B cell (primary cell): Measurements from ENCODE around the gene KLK15. TPM values are rescaled to one million over a fixed set of nuclear protein-coding genes. Genes with fewer than 3 reads are reported as not detected.

Experiments
- ATAC-seq: fragments of 200-7000 bp; cut with Tn5 transposase; one replicate; pipeline ENCODE4 v1.10.0; 2021; ENCODE audit warnings: low read depth, mild to moderate bottlenecking, moderate number of reproducible peaks, moderate library complexity
- CTCF ChIA-PET: fragments of 350-600 bp; sonication (Branson Sonifier 250); formaldehyde crosslinking; loops from one replicate; lab custom pipeline; 2021; ENCODE audit warnings: antibody characterized with exemption, inconsistent platforms; lab: Charles Lee
- POLR2A ChIA-PET: fragments of 350-600 bp; sonication (Branson Sonifier 250); formaldehyde crosslinking; loops from one replicate; lab custom pipeline; 2021; ENCODE audit warnings: antibody characterized with exemption; lab: Charles Lee
- DNase-seq: peaks from one replicate; pipeline ENCODE4 v3.0.0; 2013
- H2AFZ ChIP-seq: 2 replicates; pipeline ENCODE4 v1.6.1; 2012; ENCODE audit warnings: mild to moderate bottlenecking, low read depth, low read length; ENCODE audit not compliant: insufficient read depth, poor library complexity, severe bottlenecking
- H3K27ac ChIP-seq, 2 donors: 1 replicate in 1 of 2; 2 replicates in 1 of 2; pipeline ENCODE4 v1.5.1; 2012 to 2013; ENCODE audit warnings: low read length in 2 of 2, mild to moderate bottlenecking in 2 of 2, moderate library complexity in 1 of 2
- H3K27me3 ChIP-seq, 4 experiments: fragments of 200-600 bp in 1 of 4; sonication (generic) in 1 of 4; replicated peaks in 1 of 4; 1 replicate in 2 of 4; 2 replicates in 2 of 4; pipeline versions ENCODE4 v1.6.1 to v1.7.0; 2013 to 2016; ENCODE audit warnings: low read length in 3 of 4, mild to moderate bottlenecking in 2 of 4, mixed read lengths in 1 of 4, moderate library complexity in 1 of 4; ENCODE audit not compliant: insufficient read depth in 4 of 4, control insufficient read depth in 3 of 4; ENCODE audit errors: control extremely low read depth in 1 of 4
- H3K36me3 ChIP-seq, 2 experiments: replicated peaks in 1 of 2; 1 replicate in 1 of 2; 2 replicates in 1 of 2; pipeline versions ENCODE4 v1.6.1 to v1.7.1; 2013; ENCODE audit warnings: low read length in 1 of 2; ENCODE audit not compliant: insufficient read depth in 2 of 2, control insufficient read depth in 1 of 2; ENCODE audit errors: control extremely low read depth in 1 of 2, extremely low read depth in 1 of 2
- H3K4me1 ChIP-seq, 2 donors: fragments of 200-600 bp in 1 of 2; sonication (generic) in 1 of 2; 1 replicate in 1 of 2; 2 replicates in 1 of 2; pipeline versions ENCODE4 v1.5.1 to v1.6.1; 2013 to 2017; ENCODE audit warnings: low read length in 2 of 2; ENCODE audit not compliant: control insufficient read depth in 2 of 2, insufficient read depth in 2 of 2
- H3K4me2 ChIP-seq: replicated peaks from 2 replicates; pipeline ENCODE3; 2012; ENCODE audit warnings: mild to moderate bottlenecking, low read depth, low read length; ENCODE audit not compliant: poor library complexity, severe bottlenecking
- H3K4me3 ChIP-seq, 5 experiments: fragments of 200-600 bp in 1 of 5; sonication (generic) in 1 of 5; 1 replicate in 3 of 5; 2 replicates in 2 of 5; pipeline versions ENCODE4 v1.5.1 to v1.7.0; 2011 to 2016; ENCODE audit warnings: low read length in 4 of 5, mild to moderate bottlenecking in 4 of 5, low read depth in 2 of 5, control low read depth in 1 of 5, moderate library complexity in 1 of 5; ENCODE audit not compliant: insufficient read depth in 1 of 5; ENCODE audit errors: control extremely low read depth in 1 of 5, extremely low read depth in 1 of 5
- H3K79me2 ChIP-seq: fragments of 200-600 bp; sonication (generic); one replicate; pipeline ENCODE4 v1.6.0; 2016; ENCODE audit warnings: low read length; ENCODE audit not compliant: control insufficient read depth, insufficient read depth
- H3K9ac ChIP-seq: fragments of 200-600 bp; sonication (generic); 2 replicates; pipeline ENCODE4 v1.6.1; 2017; ENCODE audit warnings: mild to moderate bottlenecking, low read length, moderate library complexity
- H3K9me3 ChIP-seq, 3 donors: one replicate each; pipeline versions ENCODE4 v1.6.1 to v1.7.1; 2013; ENCODE audit warnings: low read length in 2 of 3; ENCODE audit not compliant: control insufficient read depth in 2 of 3, insufficient read depth in 1 of 3; ENCODE audit errors: control extremely low read depth in 1 of 3
- H4K20me1 ChIP-seq: 2 replicates; pipeline ENCODE4 v1.6.0; 2012; ENCODE audit warnings: mild to moderate bottlenecking, low read length; ENCODE audit not compliant: insufficient read depth, control insufficient read depth, poor library complexity, severe bottlenecking
- H3K27ac Mint-ChIP-seq: one replicate; pipeline ENCODE4 v1.8.0; 2021; ENCODE audit warnings: mixed read lengths
- H3K27me3 Mint-ChIP-seq: one replicate; pipeline ENCODE4 v1.8.0; 2021; ENCODE audit warnings: mixed read lengths
- H3K4me1 Mint-ChIP-seq: one replicate; pipeline ENCODE4 v1.8.0; 2021; ENCODE audit warnings: mixed read lengths
- H3K4me3 Mint-ChIP-seq: one replicate; pipeline ENCODE4 v1.8.0; 2021; ENCODE audit warnings: mixed read lengths
- H3K9me3 Mint-ChIP-seq: one replicate; pipeline ENCODE4 v1.8.0; 2022; ENCODE audit warnings: mixed read lengths; ENCODE audit not compliant: insufficient read depth
- CTCF ChIP-seq: fragments of 200-600 bp; IDR thresholded peaks from one replicate; pipeline ENCODE4 v1.8.0; 2022; ENCODE audit warnings: antibody characterized with exemption, mild to moderate bottlenecking
- EZH2 ChIP-seq: IDR thresholded peaks from 2 replicates; pipeline ENCODE4 v1.6.1; 2012; ENCODE audit warnings: borderline replicate concordance, low read depth, mild to moderate bottlenecking, moderate library complexity, low read length; ENCODE audit not compliant: insufficient read depth, poor library complexity, severe bottlenecking
- WGBS: methylation state at CpG from one replicate; pipeline ENCODE4 v1.1.5; 2013; ENCODE audit warnings: missing lambda C conversion rate; ENCODE audit not compliant: insufficient coverage; 5-methylcytosine and 5-hydroxymethylcytosine counted together
- intact Hi-C: fragments of 100-400 bp; cut with micrococcal nuclease; formaldehyde crosslinking; loops from one replicate; pipeline ENCODE4 v1.10.0; 2022
- polyA plus RNA-seq: library from polyadenylated mRNA; depleted of rRNA; stranded (reverse); fragments of >200 nt; gene quantifications from 2 replicates; pipeline ENCODE4 v1.2.3, GENCODE V29; 2012
- total RNA-seq, 2 donors: library from RNA; stranded (reverse); fragments of 120-200 nt in 1 of 2; gene quantifications; 1 replicate in 1 of 2; 2 replicates in 1 of 2; pipeline versions ENCODE4 v1.2.3 to v1.2.4, GENCODE V29; 2013 to 2022

Gene KLK15
- total and polyA plus RNA-seq, 2 donors (not counting 1 experiment from before 2014, with no cell fraction given), result 0.07 TPM; not detected in 1

GRCh38 chr19:50875795-50876422 is 42.5 kb upstream of the KLK15 start:
- peak; percentile 37 for DNase-seq
- Histone ChIP-seq H3K36me3 (no peaks in the 10 kb centered on the region), H3K4me3 (no peak overlapping the region), H4K20me1 (no peaks in the 10 kb centered on the region), H3K27ac (peak overlapping the region; percentile 34 to 64), H3K9ac (peak overlapping the region; percentile 36), H3K4me1 (peaks cover 10 to 25% of the 10 kb centered on the region in 2 donors), H3K79me2 (no peaks in the 10 kb centered on the region), H2AFZ (peak overlapping the region; percentile 82), H3K9me3 (no peaks in the 10 kb centered on the region), H3K27me3 (peaks cover 0 to 10% (median 3%) of the 10 kb centered on the region in 4 experiments), H3K4me2 (peak overlapping the region; percentile 61)
- WGBS, result 34% methylated on average over 6 of the region's 9 CpGs
- CTCF ChIA-PET, result interaction anchor here (1.2 kb wide), 1 partner anchor 46 kb away, joined by 3 read pairs; no protein-coding TSS in a partner anchor
- POLR2A ChIA-PET, result interaction anchor here (0.6 kb wide), 1 partner anchor 18 kb away, joined by 4 read pairs; no protein-coding TSS in a partner anchor
- Mint-ChIP-seq H3K4me1 (no peaks in the 10 kb centered on the region), H3K27ac (no peak overlapping the region), H3K27me3 (peaks cover 17% of the 10 kb centered on the region), H3K4me3 (no peak overlapping the region), H3K9me3 (no peaks in the 10 kb centered on the region)
- ATAC-seq, result peak; percentile 33
- TF ChIP-seq CTCF (no peak), EZH2 (no peak)
- intact Hi-C loops, result no loop called here

GRCh38 chr19:50874211-50874610 is 40.8 kb upstream of the KLK15 start:
- TF ChIP-seq EZH2 (no peak), CTCF (no peak)
- ATAC-seq (no peak), DNase-seq (no peak)
- Histone ChIP-seq H3K27ac (no peak overlapping the region), H3K4me1 (peaks cover 10 to 25% of the 10 kb centered on the region in 2 donors), H2AFZ (no peak overlapping the region), H3K79me2 (no peaks in the 10 kb centered on the region), H3K4me2 (no peak overlapping the region), H3K36me3 (no peaks in the 10 kb centered on the region), H4K20me1 (no peaks in the 10 kb centered on the region), H3K9ac (no peak overlapping the region), H3K27me3 (peaks cover 0 to 13% (median 3%) of the 10 kb centered on the region in 4 experiments), H3K4me3 (no peak overlapping the region), H3K9me3 (peaks cover 0 to 8% (median 0%) of the 10 kb centered on the region in 3 donors)
- no peak overlapping the region for H3K4me3 Mint-ChIP-seq
- no peak overlapping the region for H3K27ac Mint-ChIP-seq
- POLR2A ChIA-PET, result no interaction called here
- CTCF ChIA-PET, result no interaction called here
- peaks cover 31% of the 10 kb centered on the region for H3K27me3 Mint-ChIP-seq
- no peaks in the 10 kb centered on the region for H3K4me1 Mint-ChIP-seq
- 79% methylated on average over 5 of the region's 5 CpGs for WGBS
- no peaks in the 10 kb centered on the region for H3K9me3 Mint-ChIP-seq
- intact Hi-C loops, result no loop called here
